Rectal smooth muscle tissue (tissue), 1 donor: ENCODE measurements around the gene SQSTM1.
A peak's percentile ranks its signal among the peaks of the same experiment; 100 is the strongest.

Source experiments
- H3K27ac ChIP-seq: one replicate; pipeline ENCODE4 v1.7.0; 2013; ENCODE audit warnings: low read depth, low read length, inconsistent platforms
- H3K27me3 ChIP-seq: one replicate; pipeline ENCODE4 v1.7.0; 2013; ENCODE audit warnings: low read length; ENCODE audit not compliant: control insufficient read depth, insufficient read depth
- H3K36me3 ChIP-seq: one replicate; pipeline ENCODE4 v1.7.0; 2013; ENCODE audit warnings: low read length; ENCODE audit not compliant: control insufficient read depth, insufficient read depth
- H3K4me1 ChIP-seq: one replicate; pipeline ENCODE4 v1.7.0; 2013; ENCODE audit warnings: low read length; ENCODE audit not compliant: control insufficient read depth, insufficient read depth
- H3K4me3 ChIP-seq: one replicate; pipeline ENCODE4 v1.7.0; 2013; ENCODE audit warnings: low read length
- H3K9ac ChIP-seq: one replicate; pipeline ENCODE4 v1.7.0; 2013; ENCODE audit warnings: low read length

The SQSTM1 gene

GRCh38 chr5:179796877-179797608, 23.7 kb upstream of the SQSTM1 start:
- Histone ChIP-seq H3K4me3 (peak overlapping the region; percentile 61), H3K27me3 (no peaks in the 10 kb centered on the region), H3K36me3 (peaks cover 25% of the 10 kb centered on the region), H3K9ac (no peak overlapping the region), H3K4me1 (no peaks in the 10 kb centered on the region), H3K27ac (peak overlapping the region; percentile 43)

GRCh38 chr5:179797741-179798140, 23.0 kb upstream of the SQSTM1 start:
- H3K9ac ChIP-seq: no peak overlapping the region
- no peak overlapping the region for H3K27ac ChIP-seq
- no peaks in the 10 kb centered on the region for H3K4me1 ChIP-seq
- no peaks in the 10 kb centered on the region for H3K27me3 ChIP-seq
- H3K36me3 ChIP-seq: peaks cover 23% of the 10 kb centered on the region
- no peak overlapping the region for H3K4me3 ChIP-seq

GRCh38 chr5:179798144-179798770, 22.4 kb upstream of the SQSTM1 start:
- Histone ChIP-seq H3K9ac (no peak overlapping the region), H3K36me3 (peaks cover 23% of the 10 kb centered on the region), H3K4me3 (no peak overlapping the region), H3K27ac (no peak overlapping the region), H3K4me1 (no peaks in the 10 kb centered on the region), H3K27me3 (no peaks in the 10 kb centered on the region)

DNA sequence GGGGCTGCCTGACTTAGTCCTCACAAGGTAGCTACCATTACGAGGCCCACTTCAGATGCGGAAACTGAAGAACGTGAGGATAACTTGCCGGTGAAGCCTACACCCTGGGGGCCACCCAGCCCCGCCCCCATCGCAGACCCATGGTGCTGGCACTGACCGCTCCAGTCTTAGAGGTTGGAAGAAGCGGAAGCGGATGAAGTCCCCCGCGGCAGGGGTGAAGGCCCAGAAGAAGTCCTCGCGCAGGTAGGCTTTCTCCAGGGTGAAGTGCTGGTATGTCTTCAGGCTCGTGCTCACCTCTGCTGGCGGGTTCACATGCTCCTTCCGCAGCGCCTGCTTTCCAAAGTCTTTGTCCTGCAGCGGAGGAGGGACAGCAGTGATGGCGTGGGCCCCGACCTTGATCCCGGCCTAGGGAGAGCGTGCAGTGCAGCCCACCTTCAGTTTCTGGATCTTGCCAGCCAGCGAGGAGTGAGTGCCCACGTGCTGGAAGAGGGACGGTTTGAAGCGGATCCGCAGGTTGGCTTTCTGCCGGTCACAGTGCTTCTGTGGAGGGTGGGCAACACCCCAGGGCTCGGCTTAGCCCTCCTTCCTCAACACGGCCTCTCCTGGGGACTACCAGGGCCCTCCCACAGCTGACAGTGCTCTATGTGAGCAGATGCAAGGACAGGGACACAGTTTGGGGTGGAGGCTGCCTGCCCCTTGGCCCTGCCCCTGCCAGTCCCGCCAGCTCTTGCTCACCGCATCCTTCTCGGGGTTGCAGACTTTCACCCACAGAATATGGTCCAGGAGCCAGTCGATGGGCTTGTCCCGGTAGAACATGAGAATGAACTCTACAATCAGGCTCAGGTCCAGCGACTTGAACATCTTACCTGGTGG, 21.7 kb upstream of the SQSTM1 start:
- no peaks in the 10 kb centered on the region for H3K4me1 ChIP-seq
- no peak overlapping the region for H3K9ac ChIP-seq
- no peaks in the 10 kb centered on the region for H3K27me3 ChIP-seq
- H3K4me3 ChIP-seq: no peak overlapping the region
- no peak overlapping the region for H3K27ac ChIP-seq
- peaks cover 23% of the 10 kb centered on the region for H3K36me3 ChIP-seq

DNA sequence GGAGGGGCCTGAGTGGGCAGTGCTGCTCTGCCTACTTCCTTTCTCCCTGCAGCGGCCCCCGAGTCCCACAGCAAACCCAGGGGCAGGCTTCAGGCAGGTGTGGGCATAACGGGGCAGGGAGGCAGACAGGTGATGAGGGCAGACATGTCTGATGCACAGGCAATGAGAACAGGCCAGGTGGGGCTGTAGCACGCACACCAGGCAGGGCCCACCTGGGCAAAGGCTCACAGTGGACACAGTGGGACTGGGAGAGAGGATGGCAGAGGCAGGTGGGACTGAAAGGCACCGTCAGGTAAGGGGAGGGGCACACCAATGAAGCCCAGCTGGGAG, 21.1 kb upstream of the SQSTM1 start:
- peaks cover 23% of the 10 kb centered on the region for H3K36me3 ChIP-seq
- H3K27me3 ChIP-seq: no peaks in the 10 kb centered on the region
- no peaks in the 10 kb centered on the region for H3K4me1 ChIP-seq
- no peak overlapping the region for H3K4me3 ChIP-seq
- H3K27ac ChIP-seq: no peak overlapping the region
- H3K9ac ChIP-seq: no peak overlapping the region

GRCh38 chr5:179800071-179800695, 20.5 kb upstream of the SQSTM1 start:
- Histone ChIP-seq H3K27ac (no peak overlapping the region), H3K27me3 (no peaks in the 10 kb centered on the region), H3K9ac (no peak overlapping the region), H3K4me3 (no peak overlapping the region), H3K4me1 (peaks cover 5% of the 10 kb centered on the region), H3K36me3 (peaks cover 23% of the 10 kb centered on the region)

- peaks cover 9% of the 10 kb centered on the region for H3K4me1 ChIP-seq
- H3K4me3 ChIP-seq: no peak overlapping the region
- no peak overlapping the region for H3K9ac ChIP-seq
- H3K36me3 ChIP-seq: peaks cover 23% of the 10 kb centered on the region
- H3K27ac ChIP-seq: no peak overlapping the region
- no peaks in the 10 kb centered on the region for H3K27me3 ChIP-seq
Observed at GRCh38 chr5:179800696-179801201, 20.0 kb upstream of the SQSTM1 start.

DNA sequence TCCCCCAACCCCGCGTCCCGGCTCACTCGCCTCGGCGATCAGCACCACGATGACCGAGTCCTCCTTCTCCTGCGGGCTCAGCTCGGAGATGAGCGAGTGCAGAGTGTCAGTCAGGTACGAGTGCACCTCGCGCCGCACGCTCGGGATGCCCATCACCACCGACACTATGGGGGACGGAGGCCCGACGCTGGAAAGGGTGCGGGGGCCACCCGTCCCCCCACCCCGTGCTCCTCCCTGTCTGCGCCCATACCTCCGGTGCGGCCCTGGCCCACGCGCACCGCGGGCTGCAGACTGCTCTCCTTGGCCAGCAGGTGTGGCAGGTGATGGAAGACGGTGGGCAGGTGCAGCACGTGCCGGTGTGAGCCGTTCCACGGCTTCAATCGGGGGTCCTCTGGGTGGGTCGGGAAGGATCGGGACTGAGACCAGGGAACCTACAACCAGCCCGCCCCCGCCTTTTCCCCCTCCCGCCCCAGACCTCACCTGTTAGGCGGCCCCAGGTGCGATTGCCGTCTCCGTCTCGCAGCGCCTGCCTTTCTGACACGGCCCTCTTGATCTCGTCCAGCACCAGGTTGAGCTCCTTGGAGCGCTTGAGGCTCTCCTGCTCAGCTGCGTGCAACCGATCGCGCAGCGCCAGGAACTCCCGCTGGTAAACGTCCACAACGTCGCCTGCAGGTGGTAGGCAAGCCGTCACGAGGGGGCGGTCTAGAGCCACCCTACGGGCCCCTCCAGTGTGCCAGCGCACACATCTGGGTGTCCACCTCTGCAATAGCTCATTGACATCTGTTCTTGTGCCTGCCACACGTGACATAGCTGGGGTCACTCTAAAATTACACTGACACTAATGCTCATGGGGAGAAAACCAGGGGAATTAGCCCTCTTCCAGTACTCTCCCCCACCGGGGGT, 19.1 kb upstream of the SQSTM1 start:
- H3K4me3 ChIP-seq: no peak overlapping the region

DNA sequence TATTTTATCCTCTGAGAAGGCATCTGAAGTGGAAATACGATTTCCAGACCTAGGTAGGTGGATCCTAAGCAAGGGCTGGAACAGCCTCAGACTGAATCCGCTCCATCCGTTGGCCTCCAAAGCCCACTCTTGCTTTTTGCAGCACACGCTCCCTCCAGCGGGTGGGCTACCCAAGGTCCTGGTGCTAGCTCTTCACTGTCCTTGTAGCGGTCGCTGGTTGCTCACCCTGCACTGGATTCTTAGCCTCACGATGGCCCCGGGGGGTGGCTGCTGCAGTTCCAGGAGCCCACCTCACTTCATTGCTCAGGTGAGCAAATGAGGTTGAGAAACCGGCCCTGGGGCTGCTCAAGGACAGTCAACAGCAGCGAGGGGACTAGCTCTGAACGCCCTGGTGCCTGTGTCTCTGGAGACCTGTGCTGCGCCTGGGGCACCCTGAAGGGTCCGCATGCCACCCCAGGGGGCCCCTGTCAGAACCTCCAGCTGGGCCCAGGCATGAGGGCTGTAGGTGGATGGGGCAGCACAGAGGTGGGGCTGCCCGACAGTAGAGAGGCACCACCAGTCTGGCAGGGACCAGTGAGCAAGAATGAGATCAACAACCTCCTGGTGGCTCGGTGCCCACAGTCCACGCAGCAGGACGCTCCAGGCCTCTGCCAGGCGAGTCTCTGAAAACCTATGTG, 18.4 kb upstream of the SQSTM1 start:
- Histone ChIP-seq H3K36me3 (peaks cover 20% of the 10 kb centered on the region), H3K27me3 (no peaks in the 10 kb centered on the region), H3K27ac (no peak overlapping the region), H3K9ac (no peak overlapping the region), H3K4me1 (peaks cover 9% of the 10 kb centered on the region), H3K4me3 (no peak overlapping the region)

More for the DNA sequence above, 19.1 kb upstream of the SQSTM1 start:
- peaks cover 9% of the 10 kb centered on the region for H3K4me1 ChIP-seq
- no peaks in the 10 kb centered on the region for H3K27me3 ChIP-seq
- H3K27ac ChIP-seq: no peak overlapping the region
- no peak overlapping the region for H3K9ac ChIP-seq
- peaks cover 23% of the 10 kb centered on the region for H3K36me3 ChIP-seq

DNA sequence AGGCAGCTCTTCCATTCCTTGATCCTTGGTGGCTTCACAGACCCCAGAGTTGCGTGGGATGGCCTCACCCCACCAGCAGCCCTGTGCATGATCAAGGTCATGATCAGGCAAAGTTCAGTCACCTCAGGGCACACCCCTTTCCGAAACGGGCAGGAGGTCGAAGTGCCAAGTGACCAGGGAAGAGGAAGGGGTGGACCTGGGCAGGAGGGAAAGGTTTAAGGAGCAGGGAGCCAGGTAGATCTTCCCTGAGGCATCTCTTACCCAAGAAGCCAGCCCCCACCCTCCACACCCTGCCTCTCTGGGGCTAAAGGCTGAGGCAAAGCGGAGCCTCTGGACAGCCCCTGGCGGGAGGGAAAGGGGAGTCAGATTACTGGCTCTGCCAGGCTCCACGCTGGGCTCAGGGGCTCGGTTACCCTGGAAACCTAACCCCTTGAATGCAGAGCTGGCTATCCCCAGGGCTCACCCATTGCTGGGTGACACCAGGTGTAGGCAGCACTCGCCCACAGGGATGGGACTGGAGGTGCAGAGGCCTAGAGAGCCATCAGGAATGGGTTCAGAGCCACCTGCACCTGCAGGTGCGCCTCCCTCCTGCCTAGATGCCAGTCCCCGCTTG, 17.6 kb upstream of the SQSTM1 start:
- H3K9ac ChIP-seq: no peak overlapping the region
- peaks cover 9% of the 10 kb centered on the region for H3K4me1 ChIP-seq
- no peak overlapping the region for H3K27ac ChIP-seq
- H3K4me3 ChIP-seq: no peak overlapping the region
- H3K36me3 ChIP-seq: peaks cover 15% of the 10 kb centered on the region
- H3K27me3 ChIP-seq: no peaks in the 10 kb centered on the region
